ENCODE data around the gene PCSK5.
"Not testable (repeated sequence)": the region's sequence is repeated elsewhere in the genome, so short reads cannot be mapped to it uniquely, and the experiment has no call there.

PCSK5 gene

GRCh38 chr9:75930190-75930589, 39.7 kb downstream of the PCSK5 start:
- DNase-seq = no peak

GRCh38 chr9:75930730-75931321, 40.4 kb downstream of the PCSK5 start:
- no peak for DNase-seq

- no peak for DNase-seq
These were observed 43.5 kb downstream of the PCSK5 start for GRCh38 chr9:75933982-75934381.

DNA sequence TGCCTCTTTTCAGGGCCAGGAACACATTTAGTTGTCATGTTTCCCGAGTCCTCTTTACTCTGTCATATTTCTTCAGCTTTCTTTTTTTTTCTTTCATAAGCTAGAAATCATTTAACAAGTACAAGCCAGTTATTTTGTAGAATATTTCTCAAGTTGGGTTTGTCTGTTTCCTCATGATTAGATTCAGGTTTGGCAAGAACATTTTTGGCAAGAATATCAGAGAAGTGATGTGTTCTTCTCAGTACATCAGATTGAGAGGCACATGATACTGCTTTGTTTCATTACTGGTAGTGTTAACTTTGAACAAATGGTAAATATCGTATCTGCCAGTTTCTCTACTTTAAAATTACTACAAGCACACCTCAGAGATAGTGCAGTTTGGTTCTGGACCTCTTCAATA, 45.1 kb downstream of the PCSK5 start:
- no peak for DNase-seq

GRCh38 chr9:75937521-75938258, 47.2 kb downstream of the PCSK5 start:
- DNase-seq = no peak

- no peak for DNase-seq
These were observed 48.5 kb downstream of the PCSK5 start for GRCh38 chr9:75938946-75939345.

- no peak for DNase-seq
These were observed 49.2 kb downstream of the PCSK5 start for GRCh38 chr9:75939536-75940111.

- no peak for DNase-seq
These were observed 50.6 kb downstream of the PCSK5 start for GRCh38 chr9:75941066-75941465.

- DNase-seq = no peak
These were observed 51.3 kb downstream of the PCSK5 start for GRCh38 chr9:75941577-75942311.

GRCh38 chr9:75946766-75947165, 56.3 kb downstream of the PCSK5 start:
- DNase-seq = no peak

GRCh38 chr9:75947233-75947632, 56.8 kb downstream of the PCSK5 start:
- DNase-seq = no peak

GRCh38 chr9:75950998-75951397, 60.5 kb downstream of the PCSK5 start:
- DNase-seq = no peak

GRCh38 chr9:75953218-75953617, 62.7 kb downstream of the PCSK5 start:
- no peak for DNase-seq

DNA sequence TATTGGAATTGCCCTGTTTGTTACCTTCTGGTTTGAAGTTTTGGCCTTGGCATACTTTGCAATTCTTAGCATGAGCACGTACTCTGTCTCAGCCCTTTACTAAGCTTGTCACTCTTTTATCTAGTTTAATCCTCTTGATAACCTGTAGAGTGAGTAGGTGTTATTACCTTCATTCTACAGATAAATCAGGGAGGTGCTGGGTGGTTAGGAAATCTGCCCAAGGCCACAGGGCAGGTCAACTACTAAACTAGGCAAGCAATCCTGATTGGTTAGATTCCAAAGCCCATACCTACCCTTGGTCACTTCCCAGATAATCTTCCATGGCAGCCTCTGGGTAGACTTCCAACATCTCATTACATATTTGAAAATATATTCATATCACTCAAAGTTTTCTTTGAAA, 65.7 kb downstream of the PCSK5 start:
- DNase-seq = no peak

DNA sequence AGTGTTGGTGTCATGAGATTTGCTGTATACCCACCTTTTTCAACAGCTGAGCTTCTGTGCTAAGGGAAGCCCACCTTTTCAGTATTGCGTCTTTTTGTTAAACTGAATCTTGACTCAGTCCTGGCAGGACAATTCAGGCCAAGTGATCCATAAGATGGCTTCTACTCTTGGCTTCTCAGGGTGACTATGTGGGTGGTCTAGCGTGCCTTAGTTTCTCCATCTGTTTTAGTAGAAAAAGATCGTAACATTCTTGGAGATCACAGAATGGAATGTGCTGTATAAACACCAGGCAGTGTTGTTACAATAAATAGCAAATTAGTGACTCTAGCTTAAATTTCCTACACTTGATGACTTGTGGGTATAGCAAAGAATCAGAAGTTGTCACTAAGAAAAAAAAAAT, 66.6 kb downstream of the PCSK5 start:
- no peak for DNase-seq

DNA sequence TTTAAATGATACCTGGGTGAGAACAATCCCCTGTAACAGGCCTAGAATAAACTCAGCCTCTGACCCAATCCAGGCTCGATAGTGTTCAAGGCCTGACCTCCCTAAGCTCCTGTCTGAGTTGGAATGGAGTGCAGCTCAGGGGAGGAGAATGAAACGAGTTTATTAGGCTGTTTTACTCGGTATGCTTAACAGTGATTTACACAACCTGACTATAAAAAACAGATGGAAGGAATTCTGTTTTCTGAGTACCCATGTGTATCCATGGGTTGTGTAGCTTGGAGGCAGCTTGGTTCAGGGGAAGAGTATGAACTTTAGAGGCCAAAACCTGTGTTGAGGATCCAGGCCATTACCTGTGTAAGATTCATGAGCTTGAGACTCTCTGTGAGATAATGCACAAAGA, 67.8 kb downstream of the PCSK5 start:
- DNase-seq = no peak

GRCh38 chr9:75960551-75960950, 70.1 kb downstream of the PCSK5 start:
- DNase-seq = no peak

GRCh38 chr9:75962013-75962661, 71.7 kb downstream of the PCSK5 start:
- no peak for DNase-seq

DNA sequence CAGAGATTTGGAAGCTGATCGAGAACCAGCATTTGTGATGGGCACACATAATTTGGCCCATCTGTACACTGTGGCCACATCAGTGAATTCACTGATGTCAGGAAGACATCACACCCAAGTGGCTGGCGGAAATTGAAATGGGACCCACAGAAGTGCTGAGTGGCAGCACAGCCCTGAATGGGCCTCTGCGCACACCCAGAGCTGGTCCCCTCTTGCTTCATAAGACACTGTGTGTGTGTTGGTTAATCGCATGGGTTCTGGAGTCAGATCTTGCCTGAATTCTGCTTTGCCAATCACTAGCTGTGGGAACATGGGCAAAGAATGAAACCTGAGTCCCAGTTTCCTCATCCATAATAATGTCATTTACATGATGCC, 72.2 kb downstream of the PCSK5 start:
- no peak for DNase-seq

GRCh38 chr9:75963321-75963720, 72.8 kb downstream of the PCSK5 start:
- DNase-seq = not testable (repeated sequence)

- no peak for DNase-seq
These were observed 74.0 kb downstream of the PCSK5 start for GRCh38 chr9:75964427-75964826.

- no peak for DNase-seq
These were observed 74.8 kb downstream of the PCSK5 start for GRCh38 chr9:75965231-75965630.

DNA sequence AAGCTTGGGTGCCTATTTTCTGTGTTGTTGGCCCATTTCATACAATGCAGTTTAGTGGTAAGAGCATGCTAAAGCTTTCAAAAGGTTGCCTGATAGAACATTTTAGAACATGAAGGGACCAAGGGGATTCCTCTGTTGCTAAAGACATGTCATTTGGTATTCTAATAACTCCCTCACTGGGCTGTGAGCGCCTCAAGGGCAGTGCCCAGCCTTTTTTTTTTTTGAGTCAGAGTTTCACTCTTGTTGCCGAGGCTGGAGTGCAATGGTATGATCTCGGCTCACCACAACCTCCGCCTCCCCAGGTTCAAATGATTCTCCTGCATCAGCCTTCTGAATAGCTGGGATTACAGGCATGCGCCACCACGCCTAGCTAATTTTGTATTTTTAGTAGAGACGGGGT, 77.1 kb downstream of the PCSK5 start:
- DNase-seq = no peak
